Activated CD8-positive, alpha-beta memory T cell treated with anti-CD3 and anti-CD28 coated beads, Interleukin-2, amount 50 U/mL, for 1 hour (primary cell): Measurements from ENCODE around the gene FCN3.
"Not testable (repeated sequence)": the region's sequence is repeated elsewhere in the genome, so short reads cannot be mapped to it uniquely, and the experiment has no call there.

Experiments
- DNase-seq: peaks from one replicate; pipeline ENCODE4 v3.0.0-alpha.2; 2020; ENCODE audit errors: extremely low read depth

FCN3 gene

GRCh38 chr1:27374362-27375086 lies at the start of gene FCN3:
Gene FCN3, minus strand, starts transcription at chr1:27374824. Its CDS starts 6 bp downstream, at chr1:27374818.
- DNase-seq, result no peak

- DNase-seq, result no peak
Measured at GRCh38 chr1:27423709-27424108, 49.1 kb upstream of the FCN3 start.

GRCh38 chr1:27418326-27419185 lies 43.9 kb upstream of the FCN3 start:
- DNase-seq, result no peak

DNA sequence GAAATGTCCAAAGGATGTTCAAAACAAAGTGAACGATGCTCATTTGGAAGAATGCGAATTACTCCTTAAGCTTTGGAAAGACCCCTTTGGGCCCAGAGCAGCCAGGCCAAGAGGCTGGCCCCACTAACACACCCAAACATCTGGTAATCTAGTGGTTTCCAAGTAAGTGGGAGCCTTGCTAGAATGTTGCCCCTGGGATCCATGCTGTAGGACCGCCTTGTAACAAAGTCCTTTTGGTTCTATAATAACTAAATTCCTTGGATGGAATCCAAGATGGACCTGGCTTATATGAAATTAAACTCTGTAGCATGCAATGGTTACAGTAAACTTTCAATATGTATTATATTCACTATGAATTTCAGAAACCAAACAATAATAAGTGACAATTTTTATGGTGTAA lies 43.1 kb upstream of the FCN3 start:
- no peak for DNase-seq

- no peak for DNase-seq
Measured at GRCh38 chr1:27416387-27417111, 41.9 kb upstream of the FCN3 start.

DNA sequence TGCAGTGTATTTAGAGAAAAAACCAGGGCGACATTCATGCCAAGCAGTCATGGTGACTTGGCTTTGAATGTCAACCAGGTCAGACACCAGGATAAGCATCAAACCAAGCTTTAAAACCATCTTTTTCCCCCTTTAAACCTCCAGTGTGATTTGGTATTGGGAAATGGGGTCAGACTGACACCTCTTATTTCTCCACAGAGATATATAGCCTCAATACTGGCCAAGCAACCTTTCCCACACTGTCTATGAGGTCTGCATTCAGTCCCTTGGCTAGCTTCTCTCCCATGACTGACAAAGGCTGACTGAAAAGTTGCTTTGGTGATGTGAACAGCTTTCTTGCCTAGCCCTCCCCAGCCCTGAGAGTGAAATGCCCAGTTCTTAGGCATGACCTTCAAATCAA lies 39.5 kb upstream of the FCN3 start:
- no peak for DNase-seq

DNA sequence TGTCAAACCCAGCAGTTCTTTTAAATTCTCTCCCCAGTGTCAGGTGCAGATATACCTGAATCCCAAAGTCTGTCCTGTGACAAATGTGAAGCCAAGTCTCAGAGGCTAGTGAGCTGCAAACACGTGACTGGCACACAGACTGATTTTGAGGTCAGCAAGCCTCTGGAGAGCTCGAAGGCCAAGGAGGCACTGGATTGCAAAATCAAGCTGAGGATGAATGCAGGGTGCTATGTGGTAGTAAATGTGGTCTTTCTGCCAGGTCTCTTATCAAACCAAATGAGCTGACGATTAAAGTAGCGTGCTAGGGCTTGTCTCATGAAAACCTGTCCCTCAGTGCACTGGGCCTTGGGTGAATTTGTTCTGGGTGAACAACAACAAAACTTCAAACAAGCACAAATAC lies 38.4 kb upstream of the FCN3 start:
- DNase-seq, result no peak

DNA sequence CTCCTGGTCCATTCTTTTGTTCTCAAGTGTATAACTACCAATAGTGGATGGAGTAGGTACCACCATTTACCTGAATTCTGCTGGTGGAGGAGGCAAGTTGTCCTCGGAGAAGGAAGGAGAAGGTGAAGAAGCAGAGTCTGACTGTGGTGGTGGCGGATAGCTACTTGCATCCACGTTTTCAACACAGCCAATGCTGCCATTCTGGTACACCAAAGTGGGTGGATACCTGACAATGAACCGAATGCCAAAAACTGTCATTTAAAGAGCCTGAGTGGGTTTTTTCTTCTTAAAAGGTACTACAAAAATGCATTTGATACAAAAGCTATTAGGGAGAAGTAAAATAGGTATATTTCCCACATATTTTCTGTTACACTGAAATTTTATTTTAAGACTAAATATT lies 37.9 kb upstream of the FCN3 start:
- no peak for DNase-seq

- DNase-seq, result no peak
Measured at GRCh38 chr1:27410709-27411108, 36.1 kb upstream of the FCN3 start.

- DNase-seq, result no peak
Measured at GRCh38 chr1:27409669-27410068, 35.0 kb upstream of the FCN3 start.

DNA sequence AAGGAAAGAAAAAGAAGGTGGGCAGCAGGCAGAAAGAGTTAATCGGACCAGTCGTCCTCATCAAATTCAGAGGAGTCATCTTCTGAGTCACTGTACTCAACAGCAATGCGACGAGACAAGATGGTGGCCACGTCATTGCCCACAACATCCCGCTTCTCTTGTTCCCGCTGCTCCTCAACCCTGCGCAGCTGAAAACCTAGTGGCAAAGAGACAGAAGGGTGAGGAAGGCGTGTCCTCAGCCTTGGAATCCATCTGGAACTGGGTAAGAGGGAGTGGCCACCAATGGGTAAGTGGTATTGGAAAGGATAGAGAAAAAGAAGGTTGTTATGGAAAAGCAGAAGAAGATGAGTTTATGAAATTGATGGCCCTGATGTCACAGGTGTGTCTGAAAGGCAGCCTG lies 33.5 kb upstream of the FCN3 start:
- no peak for DNase-seq

GRCh38 chr1:27406791-27407190 lies 32.2 kb upstream of the FCN3 start:
- not testable (repeated sequence) for DNase-seq

DNA sequence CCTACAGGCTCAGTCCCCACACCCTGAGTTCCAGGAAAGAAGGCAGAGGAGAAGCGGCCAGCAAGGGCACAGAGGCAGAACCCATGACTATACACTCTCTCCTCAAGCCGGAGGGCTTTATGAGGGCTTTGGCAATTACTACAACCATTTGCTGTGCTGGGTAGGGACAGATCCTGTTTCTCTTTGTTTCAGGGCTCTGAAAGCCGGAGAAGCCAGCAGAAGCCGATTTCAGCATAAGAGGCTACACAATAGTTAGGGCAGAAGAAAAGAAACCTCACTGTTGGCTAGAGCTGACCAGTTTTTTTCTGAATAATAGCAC lies 31.7 kb upstream of the FCN3 start:
- no peak for DNase-seq

DNA sequence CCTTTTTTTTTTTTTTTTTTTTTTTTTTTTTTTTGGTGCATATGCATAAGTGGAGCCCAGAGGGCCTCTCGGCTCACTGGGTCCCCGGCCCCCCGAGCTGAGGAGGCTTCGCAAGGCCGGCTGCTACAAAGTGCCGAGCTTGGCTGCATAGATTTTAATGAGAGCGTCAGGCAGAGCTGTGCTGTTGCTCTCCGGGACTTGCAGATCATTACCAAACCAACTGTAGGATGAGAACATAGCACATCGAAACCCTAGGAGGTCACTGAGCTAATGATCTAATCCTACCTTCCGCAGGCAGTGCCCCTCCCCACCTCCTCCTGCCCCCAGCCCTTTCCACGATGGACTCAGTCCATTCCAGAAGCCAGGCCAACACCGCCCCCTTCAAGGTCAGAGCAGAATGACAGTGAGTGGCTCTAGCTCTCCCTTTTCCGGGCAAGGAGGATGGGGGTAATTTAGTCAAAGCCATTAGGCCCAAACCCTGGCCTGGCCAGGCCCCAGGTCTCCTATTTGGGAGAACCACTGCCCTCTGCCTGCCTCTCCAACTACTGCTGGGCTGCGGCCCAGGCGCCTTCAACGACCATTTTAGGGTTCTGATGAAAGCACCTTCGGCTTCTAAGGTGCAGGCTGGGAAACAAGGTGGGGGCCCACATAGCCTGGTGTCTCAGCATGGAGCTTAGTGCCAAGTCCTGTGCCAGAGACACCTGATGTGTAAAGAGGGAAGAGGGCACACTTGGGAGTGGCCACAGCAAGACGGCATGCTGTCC lies 31.2 kb upstream of the FCN3 start:
- DNase-seq, result not testable (repeated sequence)

- DNase-seq, result no peak
Measured at GRCh38 chr1:27405074-27405473, 30.4 kb upstream of the FCN3 start.

GRCh38 chr1:27403931-27404330 lies 29.3 kb upstream of the FCN3 start:
- DNase-seq, result no peak

DNA sequence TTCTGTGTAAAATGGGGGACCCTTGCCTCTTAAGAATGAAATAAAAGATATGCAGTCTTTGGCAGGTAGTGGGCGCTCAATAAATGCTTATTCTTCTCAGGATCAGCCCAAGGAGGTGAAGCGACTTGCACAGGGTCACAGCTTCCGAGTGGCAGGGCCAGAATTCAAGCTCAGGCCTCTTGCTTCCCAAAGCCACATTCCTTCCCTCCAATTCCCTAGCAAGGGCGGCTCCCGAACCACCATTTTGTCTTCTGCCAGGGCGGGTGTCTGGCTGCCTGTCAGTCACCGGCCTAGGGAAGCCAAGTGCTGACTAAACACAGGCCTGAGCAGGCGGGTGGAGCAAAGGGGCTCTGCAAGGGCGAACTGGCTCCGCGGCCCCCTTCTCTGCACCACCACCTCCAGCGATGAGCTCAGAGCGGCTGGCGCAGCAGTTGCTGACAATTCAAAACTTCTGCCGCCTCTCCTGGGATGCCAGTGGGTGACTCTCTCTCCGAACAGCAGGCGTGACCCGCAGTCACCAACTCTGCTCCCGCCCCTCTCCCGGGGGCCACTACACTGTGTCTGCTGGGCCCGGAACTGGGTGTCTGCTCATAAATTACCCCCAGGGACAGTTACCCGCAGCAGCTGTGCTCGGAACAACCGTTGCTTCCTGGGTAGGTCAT lies 28.6 kb upstream of the FCN3 start:
- no peak for DNase-seq

DNA sequence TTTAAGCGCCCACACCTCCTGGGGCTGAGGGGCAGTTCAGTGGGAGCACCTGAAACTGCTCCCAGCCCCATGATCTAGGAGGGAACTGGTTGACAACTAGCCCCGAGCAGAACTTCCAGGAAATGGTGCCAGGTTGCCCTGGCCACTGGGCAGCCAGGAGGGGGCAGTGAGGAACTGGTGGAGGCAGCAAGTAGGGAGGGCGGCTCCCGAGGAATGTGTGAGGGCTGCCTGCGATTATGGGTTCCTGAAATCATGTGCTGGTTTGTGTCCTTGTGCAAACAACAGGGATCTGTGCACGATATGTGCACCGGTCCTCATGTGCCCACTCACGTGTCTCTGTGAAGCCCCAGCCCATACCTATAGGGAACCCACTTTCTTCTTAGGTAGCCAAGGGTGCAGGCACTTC lies 27.7 kb upstream of the FCN3 start:
- DNase-seq, result no peak

- no peak for DNase-seq
Measured at GRCh38 chr1:27400963-27401341, 26.3 kb upstream of the FCN3 start.

- DNase-seq, result no peak
Measured at GRCh38 chr1:27400082-27400962, 25.7 kb upstream of the FCN3 start.
